Measurements from ENCODE around the gene FYCO1.

FYCO1 gene

DNA sequence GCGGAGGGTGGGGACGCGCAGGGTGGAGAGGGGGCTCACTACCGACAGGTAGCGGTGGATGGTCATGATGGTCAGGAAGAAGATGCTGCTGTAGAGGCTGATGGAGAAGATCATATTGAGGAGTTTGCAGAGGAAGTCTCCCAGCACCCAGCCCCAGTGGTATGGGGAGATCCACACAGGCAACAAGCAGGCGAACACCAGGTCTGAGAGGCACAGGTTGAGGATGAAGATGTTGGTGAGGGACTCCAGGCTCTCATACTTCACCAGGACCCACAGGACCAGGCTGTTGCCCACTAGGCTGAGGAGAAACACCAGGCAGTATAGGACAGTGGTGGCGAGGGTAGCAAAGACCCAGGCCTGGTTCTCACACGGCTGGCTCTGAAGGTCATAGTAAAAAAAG is 25.9 kb upstream of the FYCO1 start:
- no peak for TF ChIP-seq CTCF (IDR thresholded peaks at IDR 0.05; ENCODE audit: control insufficient read depth, insufficient read depth, low read depth, low read length, missing control alignments)
- H3K4me3 ChIP-seq (ENCODE audit: control insufficient read depth, low read depth, low read length): no peak overlapping the region
- DNase-seq (ENCODE audit: low read depth): no peak

GRCh38 chr3:46020766-46021510 is 25.3 kb upstream of the FYCO1 start:
- DNase-seq (ENCODE audit: low read depth): no peak
- H3K4me3 ChIP-seq (ENCODE audit: control insufficient read depth, low read depth, low read length): no peak overlapping the region
- TF ChIP-seq CTCF (IDR thresholded peaks at IDR 0.05; ENCODE audit: control insufficient read depth, insufficient read depth, low read depth, low read length, missing control alignments): no peak

DNA sequence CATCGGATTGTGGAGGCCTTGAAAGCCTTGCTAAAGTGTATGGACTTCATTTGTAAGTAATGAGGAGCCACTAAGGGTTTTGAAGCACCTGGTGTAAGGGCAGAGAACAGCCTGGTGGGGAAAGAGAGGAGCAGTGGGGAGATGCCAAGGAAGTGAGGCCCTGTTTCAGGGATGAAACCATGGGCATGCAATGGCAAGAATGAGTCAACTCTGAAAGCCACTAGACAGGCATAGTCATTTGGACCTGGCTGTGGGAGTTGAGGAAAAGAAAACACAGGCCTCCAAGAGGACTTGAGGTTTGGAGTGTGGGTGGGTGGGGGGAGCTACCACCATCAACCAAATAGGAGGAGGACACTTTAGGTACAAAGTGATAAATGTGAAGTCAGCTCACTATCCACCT is 24.1 kb upstream of the FYCO1 start:
- no peak for DNase-seq (ENCODE audit: low read depth)
- H3K4me3 ChIP-seq (ENCODE audit: control insufficient read depth, low read depth, low read length): no peak overlapping the region
- no peak for TF ChIP-seq CTCF (IDR thresholded peaks at IDR 0.05; ENCODE audit: control insufficient read depth, insufficient read depth, low read depth, low read length, missing control alignments)

DNA sequence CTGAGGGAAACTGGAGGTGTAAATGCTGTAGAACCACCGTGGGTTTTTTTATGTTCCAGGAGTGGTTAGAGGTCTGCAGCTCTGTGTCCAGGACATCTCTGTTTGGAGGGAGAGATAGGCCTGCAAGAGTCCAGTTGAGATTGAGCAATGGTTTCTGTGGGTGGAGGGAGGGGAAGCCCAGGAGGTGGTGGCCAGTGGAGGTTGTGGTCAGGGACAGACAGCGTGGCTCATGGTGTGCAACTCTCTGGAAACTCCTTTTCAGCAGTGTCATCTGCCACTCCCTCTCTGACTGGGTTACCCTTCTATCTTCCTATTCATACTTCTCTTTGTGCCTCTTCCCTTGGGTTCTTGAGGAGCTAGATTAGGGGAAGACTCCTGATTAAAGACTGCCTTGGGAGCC is 22.1 kb upstream of the FYCO1 start:
- H3K4me3 ChIP-seq (ENCODE audit: control insufficient read depth, low read depth, low read length): no peak overlapping the region
- DNase-seq (ENCODE audit: low read depth): no peak
- TF ChIP-seq CTCF (IDR thresholded peaks at IDR 0.05; ENCODE audit: control insufficient read depth, insufficient read depth, low read depth, low read length, missing control alignments): no peak

- no peak for DNase-seq (ENCODE audit: low read depth)
- TF ChIP-seq CTCF (IDR thresholded peaks at IDR 0.05; ENCODE audit: control insufficient read depth, insufficient read depth, low read depth, low read length, missing control alignments): no peak
- H3K4me3 ChIP-seq (ENCODE audit: control insufficient read depth, low read depth, low read length): no peak overlapping the region
Observed at GRCh38 chr3:46013316-46014094, 17.9 kb upstream of the FYCO1 start.

DNA sequence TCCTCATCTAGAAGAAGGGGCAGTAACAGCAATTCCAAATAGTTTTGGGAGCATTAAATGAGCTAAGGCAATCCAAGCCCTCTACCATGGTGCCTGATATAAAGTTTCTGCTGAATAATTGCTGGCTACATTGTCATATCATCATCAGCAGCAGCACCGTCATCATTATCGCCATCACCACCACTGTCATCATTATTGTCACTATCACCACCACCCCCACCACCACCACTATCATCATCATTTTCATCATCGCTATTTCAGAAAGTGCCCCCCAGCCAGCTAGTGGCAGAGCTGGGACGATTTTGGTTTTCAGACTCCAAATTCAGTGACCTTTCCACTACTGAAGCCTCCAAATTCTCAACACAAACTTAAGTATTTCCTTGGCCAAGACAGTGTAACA is 16.6 kb upstream of the FYCO1 start:
- TF ChIP-seq CTCF (IDR thresholded peaks at IDR 0.05; ENCODE audit: control insufficient read depth, insufficient read depth, low read depth, low read length, missing control alignments): no peak
- H3K4me3 ChIP-seq (ENCODE audit: control insufficient read depth, low read depth, low read length): no peak overlapping the region
- no peak for DNase-seq (ENCODE audit: low read depth)

All from AG09309 (cell line).